GM12801 (cell line): ENCODE results near the gene RPS6KB2.

Source experiments
- TF ChIP-seq, protein P1 (sequence below): IDR thresholded peaks from one replicate; pipeline ENCODE4 v1.5.1; 2011; ENCODE audit warnings: control low read depth; ENCODE audit not compliant: insufficient read length; ENCODE audit errors: extremely low read depth

RPS6KB2 gene

GRCh38 chr11:67437082-67437808 is 9.0 kb downstream of the RPS6KB2 start, which contains the start of gene PTPRCAP:
Gene PTPRCAP (minus strand): TSS chr11:67437682. CDS start chr11:67437619, 63 bp downstream.
- TF ChIP-seq, protein P1, sequence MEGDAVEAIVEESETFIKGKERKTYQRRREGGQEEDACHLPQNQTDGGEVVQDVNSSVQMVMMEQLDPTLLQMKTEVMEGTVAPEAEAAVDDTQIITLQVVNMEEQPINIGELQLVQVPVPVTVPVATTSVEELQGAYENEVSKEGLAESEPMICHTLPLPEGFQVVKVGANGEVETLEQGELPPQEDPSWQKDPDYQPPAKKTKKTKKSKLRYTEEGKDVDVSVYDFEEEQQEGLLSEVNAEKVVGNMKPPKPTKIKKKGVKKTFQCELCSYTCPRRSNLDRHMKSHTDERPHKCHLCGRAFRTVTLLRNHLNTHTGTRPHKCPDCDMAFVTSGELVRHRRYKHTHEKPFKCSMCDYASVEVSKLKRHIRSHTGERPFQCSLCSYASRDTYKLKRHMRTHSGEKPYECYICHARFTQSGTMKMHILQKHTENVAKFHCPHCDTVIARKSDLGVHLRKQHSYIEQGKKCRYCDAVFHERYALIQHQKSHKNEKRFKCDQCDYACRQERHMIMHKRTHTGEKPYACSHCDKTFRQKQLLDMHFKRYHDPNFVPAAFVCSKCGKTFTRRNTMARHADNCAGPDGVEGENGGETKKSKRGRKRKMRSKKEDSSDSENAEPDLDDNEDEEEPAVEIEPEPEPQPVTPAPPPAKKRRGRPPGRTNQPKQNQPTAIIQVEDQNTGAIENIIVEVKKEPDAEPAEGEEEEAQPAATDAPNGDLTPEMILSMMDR = no peak

DNA sequence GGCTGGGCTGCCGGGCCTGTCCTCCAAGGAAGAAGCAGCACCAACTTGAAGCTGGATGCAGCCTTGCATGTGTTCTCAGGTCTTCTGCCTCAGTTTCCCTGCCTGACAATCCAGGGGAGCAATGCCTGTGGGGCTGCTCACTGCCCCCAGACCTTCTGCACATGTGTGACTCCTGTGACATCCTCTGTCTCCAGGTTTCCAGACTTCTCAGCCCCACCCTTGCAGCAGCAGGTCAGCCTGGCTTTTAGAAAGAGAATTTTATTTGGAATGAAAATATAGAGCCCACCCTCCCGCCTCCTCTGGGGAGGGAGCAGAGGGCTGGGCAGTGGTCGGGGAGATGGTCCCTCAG is 9.5 kb downstream of the RPS6KB2 start:
- TF ChIP-seq, protein P1 = no peak

- TF ChIP-seq, protein P1 = no peak
Observed at GRCh38 chr11:67438158-67438902, 10.0 kb downstream of the RPS6KB2 start.

DNA sequence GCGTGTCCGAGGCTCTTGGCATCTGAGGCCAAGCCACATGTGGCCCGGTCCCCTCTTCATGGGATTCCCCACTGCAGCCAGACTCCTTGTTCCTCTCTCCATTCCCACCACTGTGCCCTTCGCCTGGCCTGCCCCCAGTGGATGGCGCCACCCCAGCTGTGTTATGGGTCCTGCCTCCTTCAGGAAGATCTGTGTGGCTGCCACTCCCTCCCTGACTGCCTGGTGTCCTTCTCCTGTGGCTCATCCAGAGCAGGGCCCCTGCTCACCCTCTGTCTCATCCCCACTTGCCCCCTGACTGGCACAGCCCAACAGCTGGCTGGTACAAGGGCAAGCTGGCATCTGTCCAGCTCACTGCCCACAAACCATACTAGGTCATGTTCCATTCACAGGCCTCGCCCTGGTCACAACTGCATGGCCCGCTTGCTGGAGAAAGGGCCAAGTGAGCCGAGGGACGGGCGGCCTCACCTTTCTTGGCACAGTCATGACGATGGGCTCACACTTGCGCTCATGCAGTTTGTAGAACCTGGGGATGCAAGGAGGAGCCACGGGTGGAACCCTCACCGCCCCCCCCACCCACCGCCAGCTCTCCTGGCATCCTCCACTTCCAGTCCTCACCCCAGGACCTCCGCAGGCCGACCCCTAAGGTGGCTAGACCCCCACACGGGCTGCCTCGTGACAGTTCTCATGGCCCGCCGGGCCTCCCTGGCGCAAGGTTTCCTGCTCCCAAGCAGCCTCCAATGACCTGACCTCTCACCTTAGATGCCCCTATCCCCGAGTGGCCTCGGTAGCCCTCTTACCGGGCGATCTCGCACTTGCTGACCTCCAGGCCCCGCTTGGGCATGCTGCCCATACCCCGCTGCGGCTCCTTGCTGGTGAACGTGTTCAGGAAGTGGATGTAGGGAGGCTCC is 11.3 kb downstream of the RPS6KB2 start:
- TF ChIP-seq, protein P1 = no peak

DNA sequence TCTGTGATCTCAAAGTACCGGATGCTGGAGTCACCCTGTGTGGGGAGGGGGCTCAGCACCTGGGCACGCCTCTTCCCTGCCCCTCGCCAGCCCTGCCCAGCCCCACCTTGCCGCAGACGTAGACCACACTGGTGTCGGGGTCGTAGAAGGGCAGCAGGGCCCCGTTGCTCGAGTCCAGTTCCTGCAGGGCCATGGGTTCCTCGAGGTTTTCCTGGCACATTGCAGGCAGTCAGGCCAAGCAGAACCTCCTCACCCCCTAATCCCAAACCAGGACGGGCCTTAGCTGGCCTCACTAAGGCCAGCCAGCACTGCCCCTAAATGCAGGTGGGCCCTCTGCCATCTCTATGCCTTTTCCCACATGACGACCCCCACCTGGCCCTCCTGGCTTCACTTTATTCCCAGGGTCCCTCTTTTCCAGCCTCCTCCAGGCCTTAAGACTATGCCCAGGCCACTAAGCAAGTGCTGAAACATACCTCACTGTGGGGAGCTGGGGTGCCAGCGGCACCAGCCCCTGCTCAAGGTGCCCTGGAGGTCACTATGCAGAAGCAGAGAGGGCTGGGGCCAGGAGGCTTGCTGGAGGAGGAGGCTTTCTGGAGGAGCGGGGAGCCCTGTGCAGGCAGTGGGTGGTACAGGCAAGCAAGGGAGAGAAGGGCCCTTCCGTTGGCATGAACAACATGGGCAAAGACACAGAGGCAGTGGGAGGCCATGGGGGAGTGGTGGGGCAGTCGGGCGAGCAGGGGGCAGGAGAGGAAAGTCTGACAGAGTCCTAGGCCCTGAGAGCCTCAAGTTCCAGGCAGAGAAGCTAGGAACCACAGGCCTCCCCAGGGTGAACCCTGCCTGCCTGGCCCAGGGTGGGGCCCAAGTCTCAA is 12.2 kb downstream of the RPS6KB2 start:
- TF ChIP-seq, protein P1 = no peak

DNA sequence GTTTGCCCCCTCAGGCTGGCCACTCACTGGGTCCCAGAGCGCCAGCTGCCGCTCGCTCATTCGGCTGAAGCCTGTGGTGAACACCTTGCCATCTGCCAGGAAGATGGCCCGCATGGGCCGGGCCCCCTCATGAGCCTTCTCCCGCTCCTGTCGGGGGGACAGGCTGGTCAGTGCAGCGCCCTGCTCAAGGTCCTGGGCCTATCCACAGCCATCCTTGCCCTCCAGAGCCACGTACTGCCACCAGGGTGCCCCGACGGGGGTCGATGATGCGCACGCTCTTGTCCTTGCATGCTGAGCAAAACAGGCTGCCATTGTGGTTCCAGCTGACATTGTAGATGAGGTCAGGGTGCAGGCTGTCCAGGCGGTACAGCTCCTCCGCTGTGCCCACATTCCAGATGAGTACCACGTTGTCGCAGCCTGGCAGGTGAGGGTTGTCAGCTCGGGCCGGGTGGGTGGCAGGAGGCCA is 12.8 kb downstream of the RPS6KB2 start:
- TF ChIP-seq, protein P1 = no peak
